Neural cell (in vitro differentiated cells): Measurements from ENCODE around the gene GLRB. TPM values are rescaled to one million over a fixed set of nuclear protein-coding genes. Genes with fewer than 3 reads are reported as not detected.
A peak's percentile ranks its signal among the peaks of the same experiment; 100 is the strongest.

Source experiments
- H2AFZ ChIP-seq: fragments of 200-600, 300-800 bp; sonication (generic), shearing (Covaris generic); 2 replicates; pipeline ENCODE4 v1.6.0; 2014; ENCODE audit warnings: low read depth, mild to moderate bottlenecking, antibody characterized with exemption, low read length, moderate library complexity
- H3F3A ChIP-seq: fragments of 200-600 bp; shearing (Covaris generic); 2 replicates; pipeline ENCODE4 v1.6.1; 2016; ENCODE audit warnings: mild to moderate bottlenecking, moderate library complexity, mixed read lengths, antibody characterized with exemption, low read length; ENCODE audit not compliant: insufficient read depth, poor library complexity, severe bottlenecking
- H3K27ac ChIP-seq: fragments of 200-600, 300-800 bp; sonication (generic), shearing (Covaris generic); 2 replicates; pipeline ENCODE4 v1.5.1; 2014; ENCODE audit warnings: mild to moderate bottlenecking, low read length, moderate library complexity
- H3K27me3 ChIP-seq: fragments of 300-800, 200-600 bp; sonication (generic), shearing (Covaris generic); 2 replicates; pipeline ENCODE4 v1.6.0; 2014; ENCODE audit warnings: mild to moderate bottlenecking, low read depth, low read length, moderate library complexity; ENCODE audit not compliant: insufficient read depth
- H3K36me3 ChIP-seq: fragments of 300-800, 200-600 bp; sonication (generic), shearing (Covaris generic); 2 replicates; pipeline ENCODE4 v1.5.1; 2014; ENCODE audit warnings: mild to moderate bottlenecking, antibody characterized with exemption, low read length, moderate library complexity; ENCODE audit not compliant: insufficient read depth
- H3K4me2 ChIP-seq: fragments of 300-800, 200-600 bp; sonication (generic), shearing (Covaris generic); 2 replicates; pipeline ENCODE4 v1.6.0; 2014; ENCODE audit warnings: mild to moderate bottlenecking, low read length
- H3K4me3 ChIP-seq: fragments of 300-800, 200-600 bp; sonication (generic), shearing (Covaris generic); 2 replicates; pipeline ENCODE4 v1.5.1; 2014; ENCODE audit warnings: mild to moderate bottlenecking, low read length, moderate library complexity
- H3K79me2 ChIP-seq: fragments of 200-600 bp; shearing (Covaris generic); replicated peaks from 2 replicates; pipeline ENCODE4 v1.6.0; 2014; ENCODE audit warnings: mild to moderate bottlenecking, low read length, moderate library complexity; ENCODE audit not compliant: insufficient read depth
- H3K9ac ChIP-seq: fragments of 300-800, 200-600 bp; sonication (generic), shearing (Covaris generic); 2 replicates; pipeline ENCODE4 v1.6.1; 2016; ENCODE audit warnings: mild to moderate bottlenecking, low read length, mixed read lengths
- H3K9me2 ChIP-seq: fragments of 200-600 bp; shearing (Covaris generic); 2 replicates; pipeline ENCODE4 v1.6.1; 2016; ENCODE audit warnings: mild to moderate bottlenecking, low read length, mixed read lengths; ENCODE audit not compliant: insufficient read depth
- H3K9me3 ChIP-seq: fragments of 200-600, 300-800 bp; sonication (generic), shearing (Covaris generic); 2 replicates; pipeline ENCODE4 v1.6.1; 2016; ENCODE audit warnings: mild to moderate bottlenecking, mixed run types, low read length, moderate library complexity, mixed read lengths
- H4K20me1 ChIP-seq: fragments of 200-600 bp; shearing (Covaris generic); 2 replicates; pipeline ENCODE4 v1.6.1; 2016; ENCODE audit warnings: mild to moderate bottlenecking, mixed run types; ENCODE audit not compliant: insufficient read depth
- EZH2 ChIP-seq: fragments of 200-600, 300-800 bp; shearing (Covaris generic), sonication (generic); IDR thresholded peaks from 2 replicates; pipeline ENCODE4 v1.6.1; 2014; ENCODE audit warnings: antibody characterized with exemption, low read length, borderline replicate concordance, mild to moderate bottlenecking; ENCODE audit not compliant: insufficient read depth, poor library complexity, severe bottlenecking
- MXI1 ChIP-seq: fragments of 450-650 bp; conservative IDR thresholded peaks from 2 replicates; pipeline ENCODE4 v1.6.1; 2014; ENCODE audit warnings: antibody characterized with exemption, mild to moderate bottlenecking; ENCODE audit not compliant: poor library complexity, severe bottlenecking
- POLR2AphosphoS5 ChIP-seq: IDR thresholded peaks from 2 replicates; pipeline ENCODE4 v1.6.1; 2012
- RAD21 ChIP-seq: fragments of 450-650 bp; conservative IDR thresholded peaks from 2 replicates; pipeline ENCODE4 v1.6.1; 2014; ENCODE audit warnings: antibody characterized with exemption, mild to moderate bottlenecking, moderate library complexity
- SMC3 ChIP-seq: fragments of 450-650 bp; conservative IDR thresholded peaks from 2 replicates; pipeline ENCODE4 v1.6.1; 2014; ENCODE audit warnings: antibody characterized with exemption, mild to moderate bottlenecking, moderate library complexity; ENCODE audit not compliant: poor library complexity
- TAF1 ChIP-seq: IDR thresholded peaks from 2 replicates; pipeline ENCODE4 v1.6.1; 2012; ENCODE audit warnings: low read depth
- polyA plus RNA-seq: library from polyadenylated mRNA; depleted of rRNA; stranded (reverse); fragments of >200 nt; gene quantifications from 2 replicates; pipeline ENCODE4 v1.2.3, GENCODE V29; 2014
- small RNA-seq, 3 experiments: library from RNA; depleted of rRNA; stranded (forward); fragments of <200 nt; gene quantifications; one replicate each; pipeline ENCODE3, GENCODE V24; 2012
- TF ChIP-seq, protein P1 (sequence below): IDR thresholded peaks from 2 replicates; pipeline ENCODE4 v1.6.1; 2012; ENCODE audit warnings: borderline replicate concordance

The GLRB gene
- polyA plus RNA-seq, 1 donor from 2014 or later = 24.9 TPM

DNA sequence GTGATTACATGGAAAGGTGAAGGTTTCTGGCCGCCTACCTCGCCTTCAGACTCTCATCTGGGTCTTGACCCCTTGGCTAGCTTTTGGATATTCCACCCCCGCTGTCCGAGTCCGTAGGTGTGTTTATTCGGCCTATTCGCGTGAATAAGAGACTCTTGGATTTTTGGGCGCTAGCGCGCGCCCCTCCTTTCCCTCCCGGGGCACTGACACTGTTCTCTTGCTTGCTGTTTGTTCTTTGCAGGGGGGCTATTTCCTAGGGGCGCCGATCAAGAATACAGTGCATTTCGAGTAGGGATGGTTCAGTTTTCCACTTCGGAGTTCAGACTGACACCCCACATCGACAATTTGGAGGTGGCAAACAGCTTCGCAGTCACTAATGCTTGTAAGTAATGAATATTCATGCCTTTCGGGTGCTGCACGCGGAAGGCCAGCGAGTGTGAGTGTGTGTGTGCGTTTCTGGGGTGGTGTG, 145.5 kb downstream of the GLRB start:
- Histone ChIP-seq H3K9me2 (no peaks in the 10 kb centered on the region), H3K27ac (peak overlapping the region; percentile 94), H3K4me3 (peak overlapping the region; percentile 71), H3K36me3 (no peaks in the 10 kb centered on the region), H2AFZ (no peak overlapping the region), H3K9ac (peak overlapping the region; percentile 96), H3K27me3 (peaks cover 4% of the 10 kb centered on the region), H3F3A (peaks cover 10% of the 10 kb centered on the region), H3K4me2 (peak overlapping the region; percentile 7), H3K9me3 (no peaks in the 10 kb centered on the region), H3K79me2 (peaks cover 59% of the 10 kb centered on the region), H4K20me1 (no peaks in the 10 kb centered on the region)
- no peak for TF ChIP-seq EZH2
- peak; percentile 69 for TF ChIP-seq MXI1
- no peak for TF ChIP-seq TAF1
- TF ChIP-seq SMC3 = peak; percentile 13
- TF ChIP-seq, protein P1, sequence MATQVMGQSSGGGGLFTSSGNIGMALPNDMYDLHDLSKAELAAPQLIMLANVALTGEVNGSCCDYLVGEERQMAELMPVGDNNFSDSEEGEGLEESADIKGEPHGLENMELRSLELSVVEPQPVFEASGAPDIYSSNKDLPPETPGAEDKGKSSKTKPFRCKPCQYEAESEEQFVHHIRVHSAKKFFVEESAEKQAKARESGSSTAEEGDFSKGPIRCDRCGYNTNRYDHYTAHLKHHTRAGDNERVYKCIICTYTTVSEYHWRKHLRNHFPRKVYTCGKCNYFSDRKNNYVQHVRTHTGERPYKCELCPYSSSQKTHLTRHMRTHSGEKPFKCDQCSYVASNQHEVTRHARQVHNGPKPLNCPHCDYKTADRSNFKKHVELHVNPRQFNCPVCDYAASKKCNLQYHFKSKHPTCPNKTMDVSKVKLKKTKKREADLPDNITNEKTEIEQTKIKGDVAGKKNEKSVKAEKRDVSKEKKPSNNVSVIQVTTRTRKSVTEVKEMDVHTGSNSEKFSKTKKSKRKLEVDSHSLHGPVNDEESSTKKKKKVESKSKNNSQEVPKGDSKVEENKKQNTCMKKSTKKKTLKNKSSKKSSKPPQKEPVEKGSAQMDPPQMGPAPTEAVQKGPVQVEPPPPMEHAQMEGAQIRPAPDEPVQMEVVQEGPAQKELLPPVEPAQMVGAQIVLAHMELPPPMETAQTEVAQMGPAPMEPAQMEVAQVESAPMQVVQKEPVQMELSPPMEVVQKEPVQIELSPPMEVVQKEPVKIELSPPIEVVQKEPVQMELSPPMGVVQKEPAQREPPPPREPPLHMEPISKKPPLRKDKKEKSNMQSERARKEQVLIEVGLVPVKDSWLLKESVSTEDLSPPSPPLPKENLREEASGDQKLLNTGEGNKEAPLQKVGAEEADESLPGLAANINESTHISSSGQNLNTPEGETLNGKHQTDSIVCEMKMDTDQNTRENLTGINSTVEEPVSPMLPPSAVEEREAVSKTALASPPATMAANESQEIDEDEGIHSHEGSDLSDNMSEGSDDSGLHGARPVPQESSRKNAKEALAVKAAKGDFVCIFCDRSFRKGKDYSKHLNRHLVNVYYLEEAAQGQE = no peak
- TF ChIP-seq RAD21 = no peak
- TF ChIP-seq POLR2AphosphoS5 = no peak

Small RNAs within 50 kb of the gene (small RNA-seq; reads per million reads assigned to genes)
- gene RF00019 (0 to 1.2 (median 0) reads per million in 3 experiments), gene RNU6-582P (0.06 to 0.08 (median 0.07) reads per million in 3 experiments)

Other genes with a start within 250 kb of the GLRB start
- 3.8 and 6.7 TPM in 2 replicates for gene PDGFC, start 104.4 kb upstream of the GLRB start, polyA plus RNA-seq
- 823 and 875 TPM in 2 replicates for gene GRIA2, start 144.6 kb downstream of the GLRB start, polyA plus RNA-seq